Activated CD8-positive, alpha-beta memory T cell treated with anti-CD3 and anti-CD28 coated beads for 4 hours (primary cell): ENCODE measurements around the gene DMRT1.
"Not testable (repeated sequence)": the region's sequence is repeated elsewhere in the genome, so short reads cannot be mapped to it uniquely, and the experiment has no call there.

Source experiments
- DNase-seq, 2 donors: peaks; one replicate each; pipeline ENCODE4 v3.0.0-alpha.2; 2020; ENCODE audit warnings: low read depth in 2 of 2

Gene DMRT1

GRCh38 chr9:998299-999110 is 157.0 kb downstream of the DMRT1 start:
- not testable (repeated sequence) for DNase-seq

- no peak for DNase-seq
Observed at GRCh38 chr9:1001838-1002237, 160.3 kb downstream of the DMRT1 start.

- no peak for DNase-seq
Observed at GRCh38 chr9:1002678-1003077, 161.2 kb downstream of the DMRT1 start.

- no peak for DNase-seq
Observed at GRCh38 chr9:1005043-1005667, 163.7 kb downstream of the DMRT1 start.

- no peak for DNase-seq
Observed at GRCh38 chr9:1007312-1007711, 165.8 kb downstream of the DMRT1 start.

GRCh38 chr9:1008216-1008615 is 166.7 kb downstream of the DMRT1 start:
- DNase-seq: no peak

GRCh38 chr9:1009101-1009707 is 167.7 kb downstream of the DMRT1 start:
- peak; percentile 6 to 45 for DNase-seq

- no peak for DNase-seq
Observed at GRCh38 chr9:1013021-1013420, 171.5 kb downstream of the DMRT1 start.

- no peak for DNase-seq
Observed at GRCh38 chr9:1014225-1014624, 172.7 kb downstream of the DMRT1 start.

GRCh38 chr9:1014640-1015039 is 173.1 kb downstream of the DMRT1 start:
- DNase-seq: no peak

- DNase-seq: no peak
Observed at GRCh38 chr9:1018121-1018520, 176.6 kb downstream of the DMRT1 start.
